H9 (cell line): ENCODE results near the gene TMEM59L. TPM values are rescaled to one million over a fixed set of nuclear protein-coding genes. Genes with fewer than 3 reads are reported as not detected.
A peak's percentile ranks its signal among the peaks of the same experiment; 100 is the strongest.

Experiments used
- DNase-seq: peaks from one replicate; pipeline ENCODE4 v3.0.0-alpha.2; 2017
- H2AFZ ChIP-seq: one replicate; pipeline ENCODE4 v1.6.1; 2013; ENCODE audit warnings: mild to moderate bottlenecking, low read length, control low read depth, moderate library complexity
- H2AK5ac ChIP-seq: 2 replicates; pipeline ENCODE4 v1.6.1; 2013; ENCODE audit warnings: low read length, control low read depth, mixed read lengths; ENCODE audit not compliant: insufficient read length
- H2BK120ac ChIP-seq: one replicate; pipeline ENCODE4 v1.6.1; 2013; ENCODE audit warnings: low read depth, mild to moderate bottlenecking, low read length, control low read depth, inconsistent platforms; ENCODE audit not compliant: poor library complexity, severe bottlenecking
- H2BK12ac ChIP-seq: 2 replicates; pipeline ENCODE4 v1.6.1; 2013; ENCODE audit warnings: low read length, control low read depth, mixed read lengths, low read depth; ENCODE audit not compliant: insufficient read length
- H2BK15ac ChIP-seq: 2 replicates; pipeline ENCODE4 v1.6.1; 2013; ENCODE audit warnings: low read depth, low read length, control low read depth
- H2BK20ac ChIP-seq: one replicate; pipeline ENCODE4 v1.6.1; 2013; ENCODE audit warnings: low read depth, mild to moderate bottlenecking, low read length, control low read depth, inconsistent platforms; ENCODE audit not compliant: poor library complexity, severe bottlenecking
- H2BK5ac ChIP-seq: 2 replicates; pipeline ENCODE4 v1.6.1; 2013; ENCODE audit warnings: low read length, control low read depth, mixed read lengths; ENCODE audit not compliant: insufficient read length
- H3K14ac ChIP-seq: 2 replicates; pipeline ENCODE4 v1.6.1; 2013; ENCODE audit warnings: low read length, control low read depth; ENCODE audit not compliant: insufficient read depth
- H3K18ac ChIP-seq: 2 replicates; pipeline ENCODE4 v1.6.1; 2013; ENCODE audit warnings: low read depth, mild to moderate bottlenecking, mixed read lengths, low read length, control low read depth; ENCODE audit not compliant: insufficient read length
- H3K23ac ChIP-seq: 2 replicates; pipeline ENCODE4 v1.6.1; 2013; ENCODE audit warnings: low read length, control low read depth, mixed read lengths, low read depth; ENCODE audit not compliant: insufficient read length
- H3K23me2 ChIP-seq: 2 replicates; pipeline ENCODE4 v1.6.1; 2013; ENCODE audit warnings: low read depth, mild to moderate bottlenecking, mixed read lengths, low read length, control low read depth; ENCODE audit not compliant: insufficient read length, poor library complexity, severe bottlenecking
- H3K27ac ChIP-seq: 2 replicates; pipeline ENCODE4 v1.5.1; 2013; ENCODE audit warnings: low read length, control low read depth, mixed read lengths, low read depth; ENCODE audit not compliant: insufficient read length
- H3K27me3 ChIP-seq: 2 replicates; pipeline ENCODE4 v1.6.1; 2013; ENCODE audit warnings: low read length, control low read depth, inconsistent platforms; ENCODE audit not compliant: insufficient read depth
- H3K4ac ChIP-seq: 2 replicates; pipeline ENCODE4 v1.6.1; 2013; ENCODE audit warnings: low read depth, mild to moderate bottlenecking, control low read depth, inconsistent platforms, low read length, moderate library complexity
- H3K4me1 ChIP-seq: 2 replicates; pipeline ENCODE4 v1.6.1; 2013; ENCODE audit warnings: low read length, control low read depth, inconsistent platforms; ENCODE audit not compliant: insufficient read depth
- H3K4me2 ChIP-seq: 2 replicates; pipeline ENCODE4 v1.6.1; 2013; ENCODE audit warnings: low read length, control low read depth, mixed read lengths; ENCODE audit not compliant: insufficient read length, insufficient read depth
- H3K56ac ChIP-seq: 2 replicates; pipeline ENCODE4 v1.6.1; 2013; ENCODE audit warnings: low read depth, mild to moderate bottlenecking, mixed read lengths, low read length, control low read depth; ENCODE audit not compliant: insufficient read length
- H3K79me1 ChIP-seq: 2 replicates; pipeline ENCODE4 v1.6.1; 2013; ENCODE audit warnings: low read depth, mild to moderate bottlenecking, moderate library complexity, low read length, control low read depth, inconsistent platforms; ENCODE audit not compliant: insufficient read depth, poor library complexity, severe bottlenecking
- H3K79me2 ChIP-seq: 2 replicates; pipeline ENCODE4 v1.6.1; 2013; ENCODE audit warnings: low read length, control low read depth, inconsistent platforms; ENCODE audit not compliant: insufficient read depth
- H3K9ac ChIP-seq: 2 replicates; pipeline ENCODE4 v1.6.1; 2013; ENCODE audit warnings: low read length, control low read depth, mixed read lengths; ENCODE audit not compliant: insufficient read length; ENCODE audit errors: extremely low read depth
- H3K9me3 ChIP-seq: one replicate; pipeline ENCODE4 v1.6.1; 2013; ENCODE audit warnings: low read depth, low read length, inconsistent platforms; ENCODE audit not compliant: control insufficient read depth
- H3T11ph ChIP-seq: one replicate; pipeline ENCODE4 v1.6.1; 2013; ENCODE audit warnings: mild to moderate bottlenecking, low read length, control low read depth, inconsistent platforms
- H4K20me1 ChIP-seq: one replicate; pipeline ENCODE4 v1.6.1; 2013; ENCODE audit not compliant: control insufficient read depth, insufficient read length, insufficient read depth
- H4K5ac ChIP-seq: 2 replicates; pipeline ENCODE4 v1.6.1; 2013; ENCODE audit warnings: low read depth, mild to moderate bottlenecking, mixed read lengths, low read length, control low read depth; ENCODE audit not compliant: insufficient read length
- H4K8ac ChIP-seq: replicated peaks from 2 replicates; pipeline ENCODE4 v1.6.1; 2013; ENCODE audit warnings: low read length, control low read depth, mixed read lengths, low read depth; ENCODE audit not compliant: insufficient read length
- H4K91ac ChIP-seq: 2 replicates; pipeline ENCODE4 v1.6.1; 2013; ENCODE audit warnings: low read depth, mild to moderate bottlenecking, moderate library complexity, mixed read lengths, low read length, control low read depth; ENCODE audit not compliant: insufficient read length
- H3K27ac Mint-ChIP-seq, 3 experiments: 2 replicates in 2 of 3; 3 replicates in 1 of 3; pipeline ENCODE4 v1.8.0; 2020 to 2021; ENCODE audit warnings: mixed read lengths in 3 of 3, mild to moderate bottlenecking in 1 of 3, moderate library complexity in 1 of 3
- H3K27me3 Mint-ChIP-seq: 2 replicates; pipeline ENCODE4 v1.8.0; 2021; ENCODE audit warnings: low read depth, mild to moderate bottlenecking, moderate library complexity, mixed read lengths
- H3K36me3 Mint-ChIP-seq, 3 experiments: 2 replicates in 2 of 3; 3 replicates in 1 of 3; pipeline ENCODE4 v1.8.0; 2020 to 2021; ENCODE audit warnings: low read depth in 3 of 3, mixed read lengths in 3 of 3; ENCODE audit not compliant: insufficient read depth in 1 of 3
- H3K4me1 Mint-ChIP-seq, 2 experiments: 2 replicates each; pipeline ENCODE4 v1.8.0; 2020; ENCODE audit warnings: mixed read lengths in 2 of 2
- H3K4me3 Mint-ChIP-seq, 2 experiments: 2 replicates in 1 of 2; 3 replicates in 1 of 2; pipeline ENCODE4 v1.8.0; 2020 to 2021; ENCODE audit warnings: mild to moderate bottlenecking in 2 of 2, mixed read lengths in 2 of 2, moderate library complexity in 1 of 2
- H3K9me3 Mint-ChIP-seq, 2 experiments: 2 replicates in 1 of 2; 3 replicates in 1 of 2; pipeline ENCODE4 v1.8.0; 2020; ENCODE audit warnings: mild to moderate bottlenecking in 2 of 2, mixed read lengths in 2 of 2, moderate library complexity in 1 of 2
- CTCF ChIP-seq: fragments of 200-600 bp; sonication (generic); conservative IDR thresholded peaks from 3 replicates; pipeline ENCODE4 v1.8.0; 2021; ENCODE audit warnings: antibody characterized with exemption, mild to moderate bottlenecking
- WGBS: extraction: QIAGEN DNeasy Blood & Tissue Kit; methylation state at CpG from one replicate; pipeline ENCODE4 v1.1.7; 2013; ENCODE audit warnings: missing lambda C conversion rate, low lambda C conversion rate, mixed read lengths; ENCODE audit not compliant: insufficient read length; ENCODE audit errors: extremely low coverage; 5-methylcytosine and 5-hydroxymethylcytosine counted together
- total RNA-seq: library from RNA; stranded (reverse); gene quantifications from 2 replicates; pipeline ENCODE4 v1.2.1, GENCODE V29; 2021

The TMEM59L gene
- total RNA-seq, 1 experiment from 2014 or later, result 12.0 TPM

- Histone ChIP-seq H2BK12ac (no peak within 1 kb of the TSS), H3T11ph (no peak within 1 kb of the TSS), H2AK5ac (no peak within 1 kb of the TSS), H4K8ac (no peak within 1 kb of the TSS), H2BK120ac (no peak within 1 kb of the TSS), H2AFZ (no peak within 1 kb of the TSS), H4K5ac (no peak within 1 kb of the TSS), H2BK5ac (no peak within 1 kb of the TSS), H3K4ac (no peak within 1 kb of the TSS), H3K4me1 (peaks cover 8% of the 10 kb centered on the region; the same call in 1 of the 2 replicates), H2BK20ac (no peak within 1 kb of the TSS), H3K14ac (peak within 1 kb of the TSS; percentile 50; the same call in 1 of the 2 replicates), H3K27me3 (no peaks in the 10 kb centered on the region), H3K9ac (peak within 1 kb of the TSS; percentile 99), H3K23me2 (peaks cover 12% of the 10 kb centered on the region), H3K18ac (peak within 1 kb of the TSS; percentile 63), H3K9me3 (no peaks in the 10 kb centered on the region), H3K79me2 (peaks cover 14% of the 10 kb centered on the region), H3K27ac (no peak within 1 kb of the TSS), H3K79me1 (peaks cover 7% of the 10 kb centered on the region), H3K23ac (no peak within 1 kb of the TSS), H4K91ac (no peak within 1 kb of the TSS), H3K56ac (no peak within 1 kb of the TSS), H2BK15ac (no peak within 1 kb of the TSS), H3K4me2 (peak within 1 kb of the TSS; percentile 89), H4K20me1 (peaks cover 2% of the 10 kb centered on the region)
- no peaks in the 10 kb centered on the region for H3K27me3 Mint-ChIP-seq
- WGBS, result no CpG with 5 or more reads among the region's 75 CpGs
- no peaks in the 10 kb centered on the region for H3K9me3 Mint-ChIP-seq
- peak; percentile 99 for DNase-seq
- peak within 1 kb of the TSS; percentile 23 to 97 (median 94); a peak in 6 of 7 replicates for H3K27ac Mint-ChIP-seq
- H3K36me3 Mint-ChIP-seq, result peaks cover 51 to 87% (median 74%) of the 10 kb centered on the region in 3 experiments
- peaks cover 11 to 15% of the 10 kb centered on the region in 2 experiments for H3K4me1 Mint-ChIP-seq
- no peak for TF ChIP-seq CTCF
- peak within 1 kb of the TSS; percentile 74 to 97 for H3K4me3 Mint-ChIP-seq
These were observed 40.9 kb upstream of the TMEM59L start, which contains the start of gene UBA52 for GRCh38 chr19:18571564-18572344. Gene UBA52 (plus strand): TSS chr19:18571857. CDS start chr19:18573301, 1,444 bp downstream.
